B cell (primary cell): ENCODE measurements around the gene THOP1. TPM values are rescaled to one million over a fixed set of nuclear protein-coding genes. Genes with fewer than 3 reads are reported as not detected.

ENCODE experiments used
- ATAC-seq: fragments of 200-7000 bp; cut with Tn5 transposase; one replicate; pipeline ENCODE4 v1.10.0; 2021; ENCODE audit warnings: low read depth, mild to moderate bottlenecking, moderate number of reproducible peaks, moderate library complexity
- CTCF ChIA-PET: fragments of 350-600 bp; sonication (Branson Sonifier 250); formaldehyde crosslinking; loops from one replicate; lab custom pipeline; 2021; ENCODE audit warnings: antibody characterized with exemption, inconsistent platforms; lab: Charles Lee
- POLR2A ChIA-PET: fragments of 350-600 bp; sonication (Branson Sonifier 250); formaldehyde crosslinking; loops from one replicate; lab custom pipeline; 2021; ENCODE audit warnings: antibody characterized with exemption; lab: Charles Lee
- DNase-seq: peaks from one replicate; pipeline ENCODE4 v3.0.0; 2013
- H2AFZ ChIP-seq: 2 replicates; pipeline ENCODE4 v1.6.1; 2012; ENCODE audit warnings: mild to moderate bottlenecking, low read depth, low read length; ENCODE audit not compliant: insufficient read depth, poor library complexity, severe bottlenecking
- H3K27ac ChIP-seq, 2 donors: 1 replicate in 1 of 2; 2 replicates in 1 of 2; pipeline ENCODE4 v1.5.1; 2012 to 2013; ENCODE audit warnings: low read length in 2 of 2, mild to moderate bottlenecking in 2 of 2, moderate library complexity in 1 of 2
- H3K27me3 ChIP-seq, 4 experiments: fragments of 200-600 bp in 1 of 4; sonication (generic) in 1 of 4; replicated peaks in 1 of 4; 1 replicate in 2 of 4; 2 replicates in 2 of 4; pipeline versions ENCODE4 v1.6.1 to v1.7.0; 2013 to 2016; ENCODE audit warnings: low read length in 3 of 4, mild to moderate bottlenecking in 2 of 4, mixed read lengths in 1 of 4, moderate library complexity in 1 of 4; ENCODE audit not compliant: insufficient read depth in 4 of 4, control insufficient read depth in 3 of 4; ENCODE audit errors: control extremely low read depth in 1 of 4
- H3K36me3 ChIP-seq, 2 experiments: replicated peaks in 1 of 2; 1 replicate in 1 of 2; 2 replicates in 1 of 2; pipeline versions ENCODE4 v1.6.1 to v1.7.1; 2013; ENCODE audit warnings: low read length in 1 of 2; ENCODE audit not compliant: insufficient read depth in 2 of 2, control insufficient read depth in 1 of 2; ENCODE audit errors: control extremely low read depth in 1 of 2, extremely low read depth in 1 of 2
- H3K4me1 ChIP-seq, 2 donors: fragments of 200-600 bp in 1 of 2; sonication (generic) in 1 of 2; 1 replicate in 1 of 2; 2 replicates in 1 of 2; pipeline versions ENCODE4 v1.5.1 to v1.6.1; 2013 to 2017; ENCODE audit warnings: low read length in 2 of 2; ENCODE audit not compliant: control insufficient read depth in 2 of 2, insufficient read depth in 2 of 2
- H3K4me2 ChIP-seq: replicated peaks from 2 replicates; pipeline ENCODE3; 2012; ENCODE audit warnings: mild to moderate bottlenecking, low read depth, low read length; ENCODE audit not compliant: poor library complexity, severe bottlenecking
- H3K4me3 ChIP-seq, 5 experiments: fragments of 200-600 bp in 1 of 5; sonication (generic) in 1 of 5; 1 replicate in 3 of 5; 2 replicates in 2 of 5; pipeline versions ENCODE4 v1.5.1 to v1.7.0; 2011 to 2016; ENCODE audit warnings: low read length in 4 of 5, mild to moderate bottlenecking in 4 of 5, low read depth in 2 of 5, control low read depth in 1 of 5, moderate library complexity in 1 of 5; ENCODE audit not compliant: insufficient read depth in 1 of 5; ENCODE audit errors: control extremely low read depth in 1 of 5, extremely low read depth in 1 of 5
- H3K79me2 ChIP-seq: fragments of 200-600 bp; sonication (generic); one replicate; pipeline ENCODE4 v1.6.0; 2016; ENCODE audit warnings: low read length; ENCODE audit not compliant: control insufficient read depth, insufficient read depth
- H3K9ac ChIP-seq: fragments of 200-600 bp; sonication (generic); 2 replicates; pipeline ENCODE4 v1.6.1; 2017; ENCODE audit warnings: mild to moderate bottlenecking, low read length, moderate library complexity
- H3K9me3 ChIP-seq, 3 donors: one replicate each; pipeline versions ENCODE4 v1.6.1 to v1.7.1; 2013; ENCODE audit warnings: low read length in 2 of 3; ENCODE audit not compliant: control insufficient read depth in 2 of 3, insufficient read depth in 1 of 3; ENCODE audit errors: control extremely low read depth in 1 of 3
- H4K20me1 ChIP-seq: 2 replicates; pipeline ENCODE4 v1.6.0; 2012; ENCODE audit warnings: mild to moderate bottlenecking, low read length; ENCODE audit not compliant: insufficient read depth, control insufficient read depth, poor library complexity, severe bottlenecking
- H3K27ac Mint-ChIP-seq: one replicate; pipeline ENCODE4 v1.8.0; 2021; ENCODE audit warnings: mixed read lengths
- H3K27me3 Mint-ChIP-seq: one replicate; pipeline ENCODE4 v1.8.0; 2021; ENCODE audit warnings: mixed read lengths
- H3K4me1 Mint-ChIP-seq: one replicate; pipeline ENCODE4 v1.8.0; 2021; ENCODE audit warnings: mixed read lengths
- H3K4me3 Mint-ChIP-seq: one replicate; pipeline ENCODE4 v1.8.0; 2021; ENCODE audit warnings: mixed read lengths
- H3K9me3 Mint-ChIP-seq: one replicate; pipeline ENCODE4 v1.8.0; 2022; ENCODE audit warnings: mixed read lengths; ENCODE audit not compliant: insufficient read depth
- CTCF ChIP-seq: fragments of 200-600 bp; IDR thresholded peaks from one replicate; pipeline ENCODE4 v1.8.0; 2022; ENCODE audit warnings: antibody characterized with exemption, mild to moderate bottlenecking
- EZH2 ChIP-seq: IDR thresholded peaks from 2 replicates; pipeline ENCODE4 v1.6.1; 2012; ENCODE audit warnings: borderline replicate concordance, low read depth, mild to moderate bottlenecking, moderate library complexity, low read length; ENCODE audit not compliant: insufficient read depth, poor library complexity, severe bottlenecking
- WGBS: methylation state at CpG from one replicate; pipeline ENCODE4 v1.1.5; 2013; ENCODE audit warnings: missing lambda C conversion rate; ENCODE audit not compliant: insufficient coverage; 5-methylcytosine and 5-hydroxymethylcytosine counted together
- intact Hi-C: fragments of 100-400 bp; cut with micrococcal nuclease; formaldehyde crosslinking; loops from one replicate; pipeline ENCODE4 v1.10.0; 2022
- polyA plus RNA-seq: library from polyadenylated mRNA; depleted of rRNA; stranded (reverse); fragments of >200 nt; gene quantifications from 2 replicates; pipeline ENCODE4 v1.2.3, GENCODE V29; 2012
- total RNA-seq, 2 donors: library from RNA; stranded (reverse); fragments of 120-200 nt in 1 of 2; gene quantifications; 1 replicate in 1 of 2; 2 replicates in 1 of 2; pipeline versions ENCODE4 v1.2.3 to v1.2.4, GENCODE V29; 2013 to 2022

The THOP1 gene
- total and polyA plus RNA-seq, 2 donors (not counting 1 experiment from before 2014, with no cell fraction given) = 54.3 to 56.4 TPM

DNA sequence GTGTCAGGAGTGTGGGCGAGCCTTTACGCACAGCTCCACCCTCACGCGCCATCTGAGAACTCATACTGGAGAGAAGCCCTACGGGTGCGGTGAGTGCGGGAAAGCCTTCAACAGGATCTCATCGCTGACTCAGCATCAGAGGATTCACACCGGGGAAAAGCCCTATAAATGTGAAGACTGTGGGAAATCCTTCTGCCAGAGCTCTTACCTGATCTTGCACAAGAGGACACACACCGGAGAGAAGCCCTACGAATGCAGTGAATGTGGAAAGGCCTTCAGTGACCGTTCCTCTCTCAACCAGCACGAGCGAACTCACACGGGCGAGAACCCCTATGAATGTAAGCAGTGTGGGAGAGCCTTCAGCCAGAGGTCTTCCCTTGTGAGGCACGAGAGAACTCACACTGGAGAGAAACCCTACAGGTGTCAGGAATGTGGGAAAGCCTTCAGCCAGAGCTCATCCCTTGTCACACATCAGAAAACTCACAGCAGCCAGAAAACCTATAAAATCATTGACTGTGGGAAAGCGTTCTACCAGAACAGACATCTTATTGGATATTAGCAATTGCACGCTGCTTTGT is 49.1 kb downstream of the THOP1 start:
- Mint-ChIP-seq H3K9me3 (peaks cover 17% of the 10 kb centered on the region), H3K27me3 (no peaks in the 10 kb centered on the region), H3K27ac (no peak overlapping the region), H3K4me1 (no peaks in the 10 kb centered on the region), H3K4me3 (no peak overlapping the region)
- POLR2A ChIA-PET = no interaction called here
- Histone ChIP-seq H2AFZ (no peak overlapping the region), H3K36me3 (peaks cover 6 to 15% of the 10 kb centered on the region in 2 experiments), H3K27ac (no peak overlapping the region), H3K79me2 (no peaks in the 10 kb centered on the region), H3K9ac (no peak overlapping the region), H3K4me3 (no peak overlapping the region), H3K27me3 (no peaks in the 10 kb centered on the region), H3K4me2 (no peak overlapping the region), H3K4me1 (no peaks in the 10 kb centered on the region), H4K20me1 (no peaks in the 10 kb centered on the region), H3K9me3 (peaks cover 9 to 77% (median 45%) of the 10 kb centered on the region in 3 donors)
- 100% methylated on average over 14 of the region's 19 CpGs for WGBS
- intact Hi-C loops = no loop called here
- DNase-seq = no peak
- TF ChIP-seq CTCF (no peak), EZH2 (no peak)
- CTCF ChIA-PET = interaction anchor here (1.5 kb wide), 1 partner anchor 9 kb away, joined by 3 read pairs; no protein-coding TSS in a partner anchor
- no peak for ATAC-seq

DNA sequence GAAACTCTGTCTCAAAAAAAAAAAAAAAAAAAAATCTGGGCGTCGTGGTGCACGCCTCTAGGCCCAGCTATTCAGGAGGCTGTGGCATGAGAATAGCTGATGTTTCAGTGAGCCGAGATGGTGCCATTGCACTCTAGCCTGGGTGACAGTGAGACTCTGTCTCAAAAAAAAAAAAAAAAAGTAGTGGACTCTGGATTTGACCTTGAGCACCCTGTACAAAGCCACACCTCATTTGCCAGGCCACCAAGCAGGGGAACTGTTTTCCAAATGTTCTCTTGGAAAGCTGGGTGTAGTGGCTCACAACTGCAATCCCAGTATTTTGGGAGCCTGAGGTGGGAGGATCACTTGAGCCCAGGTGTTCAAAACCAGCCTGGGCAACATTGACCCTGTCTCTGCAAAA is 52.1 kb downstream of the THOP1 start:
- ChIA-PET POLR2A (interaction anchor here (0.7 kb wide), 2 partner anchors 12 to 138 kb away, joined by 4 to 6 read pairs; no protein-coding TSS in a partner anchor), CTCF (no interaction called here)
- no peak overlapping the region for H3K27ac ChIP-seq
- peaks cover 6 to 13% of the 10 kb centered on the region in 2 experiments for H3K36me3 ChIP-seq
- no peaks in the 10 kb centered on the region for H3K27me3 ChIP-seq
- ATAC-seq = no peak
- intact Hi-C loops = no loop called here
- H3K9ac ChIP-seq = no peak overlapping the region
- Mint-ChIP-seq H3K9me3 (peaks cover 14% of the 10 kb centered on the region), H3K4me1 (peaks cover 12% of the 10 kb centered on the region), H3K4me3 (no peak overlapping the region), H3K27me3 (no peaks in the 10 kb centered on the region), H3K27ac (no peak overlapping the region)
- H4K20me1 ChIP-seq = no peaks in the 10 kb centered on the region
- H3K4me2 ChIP-seq = no peak overlapping the region
- no peak overlapping the region for H3K4me3 ChIP-seq
- TF ChIP-seq CTCF (no peak), EZH2 (no peak)
- 94% methylated on average over 2 of the region's 4 CpGs for WGBS
- H3K9me3 ChIP-seq = peaks cover 9 to 72% (median 40%) of the 10 kb centered on the region in 3 donors
- DNase-seq = no peak
- H3K79me2 ChIP-seq = peaks cover 5% of the 10 kb centered on the region
- H2AFZ ChIP-seq = no peak overlapping the region
- peaks cover 8 to 10% of the 10 kb centered on the region in 2 donors for H3K4me1 ChIP-seq
